Keratinocyte (primary cell): ENCODE results near the gene ZNF423.
A peak's percentile ranks its signal among the peaks of the same experiment; 100 is the strongest.

Experiments used
- CTCF ChIP-seq, 3 experiments: IDR thresholded peaks in 1 of 3; conservative IDR thresholded peaks in 1 of 3; optimal IDR thresholded peaks in 1 of 3; 2 replicates in 2 of 3; 3 replicates in 1 of 3; pipeline versions ENCODE3 to v1.5.1; 2011; ENCODE audit warnings: low read length in 3 of 3, mild to moderate bottlenecking in 3 of 3, moderate library complexity in 2 of 3, control low read depth in 1 of 3, inconsistent platforms in 1 of 3; ENCODE audit not compliant: insufficient read depth in 2 of 3; ENCODE audit errors: extremely low read depth in 1 of 3
- EZH2 ChIP-seq: IDR thresholded peaks from one replicate; pipeline ENCODE4 v1.6.1; 2012; ENCODE audit warnings: inconsistent platforms, mild to moderate bottlenecking, low read length, moderate library complexity

GRCh38 chr16:49464877-49465504 is 390.9 kb downstream of the ZNF423 start:
- TF ChIP-seq CTCF (optimal IDR thresholded peaks at IDR 0.05 in 1 of 3, IDR thresholded peaks at IDR 0.05 in 1 of 3, conservative IDR thresholded peaks at IDR 0.05 in 1 of 3; ENCODE audit: extremely low read depth in 1 of 3, insufficient read depth in 2 of 3, low read length in 3 of 3) (peak in 1 of 3 experiments; percentile 13), EZH2 (no peak)
